Calu3 (cell line): ENCODE results near the gene TGM1. TPM values are rescaled to one million over a fixed set of nuclear protein-coding genes. Genes with fewer than 3 reads are reported as not detected.
A peak's percentile ranks its signal among the peaks of the same experiment; 100 is the strongest.

Experiments used
- BruUV-seq: library from RNA; stranded (reverse); fragments of 400-500 nt; replicated peaks from 2 replicates; lab custom pipeline; 2021; lab: Mats Ljungman, UMichigan
- CTCF ChIA-PET: fragments of 300-600 bp; sonication (Branson Sonifier 250); formaldehyde crosslinking; loops from one replicate; lab custom pipeline; 2022; ENCODE audit warnings: antibody characterized with exemption; lab: Charles Lee
- DNase-seq: peaks from one replicate; pipeline ENCODE4 v3.0.0; 2022
- H3K27ac Mint-ChIP-seq: one replicate; pipeline ENCODE4 v1.8.0; 2022; ENCODE audit warnings: mixed read lengths; ENCODE audit not compliant: unreplicated experiment
- H3K27me3 Mint-ChIP-seq: one replicate; pipeline ENCODE4 v1.8.0; 2022; ENCODE audit warnings: mixed read lengths; ENCODE audit not compliant: unreplicated experiment
- H3K36me3 Mint-ChIP-seq: one replicate; pipeline ENCODE4 v1.8.0; 2022; ENCODE audit warnings: mild to moderate bottlenecking, moderate library complexity, mixed read lengths; ENCODE audit not compliant: insufficient read depth, unreplicated experiment
- H3K4me1 Mint-ChIP-seq: one replicate; pipeline ENCODE4 v1.8.0; 2022; ENCODE audit warnings: mild to moderate bottlenecking, low read depth, mixed read lengths; ENCODE audit not compliant: unreplicated experiment
- H3K4me3 Mint-ChIP-seq: one replicate; pipeline ENCODE4 v1.8.0; 2022; ENCODE audit warnings: mild to moderate bottlenecking, low read depth, moderate library complexity, mixed read lengths; ENCODE audit not compliant: unreplicated experiment
- H3K9me3 Mint-ChIP-seq: one replicate; pipeline ENCODE4 v1.8.0; 2022; ENCODE audit warnings: low read depth, mixed read lengths; ENCODE audit not compliant: unreplicated experiment
- CTCF ChIP-seq: fragments of 200-600 bp; IDR thresholded peaks from one replicate; pipeline ENCODE4 v1.8.0; 2022; ENCODE audit warnings: antibody characterized with exemption; ENCODE audit not compliant: unreplicated experiment
- intact Hi-C: fragments of 100-400 bp; cut with micrococcal nuclease; formaldehyde crosslinking; loops from one replicate; pipeline ENCODE4 v1.10.0; 2022; ENCODE audit not compliant: unreplicated experiment
- total RNA-seq: library from RNA; stranded (reverse); gene quantifications from 2 replicates; pipeline ENCODE4 v1.2.3, GENCODE V29; 2022

TGM1 gene
- total RNA-seq, 1 experiment from 2014 or later: 4.5 TPM

GRCh38 chr14:24278424-24278823, 15.4 kb upstream of the TGM1 start:
- Mint-ChIP-seq H3K4me1 (peaks cover 29% of the 10 kb centered on the region), H3K4me3 (no peak overlapping the region), H3K27ac (no peak overlapping the region), H3K9me3 (no peaks in the 10 kb centered on the region), H3K36me3 (peaks cover 5% of the 10 kb centered on the region), H3K27me3 (no peaks in the 10 kb centered on the region)
- intact Hi-C loops: loop anchor here (2.0 kb wide), 1 partner anchor 18 kb away; no protein-coding TSS in a partner anchor
- CTCF ChIA-PET: no interaction called here
- no peak for TF ChIP-seq CTCF
- BruUV-seq: no TSS peak
- DNase-seq: no peak

GRCh38 chr14:24277606-24278321, 14.8 kb upstream of the TGM1 start:
- Mint-ChIP-seq H3K9me3 (no peaks in the 10 kb centered on the region), H3K4me3 (no peak overlapping the region), H3K27ac (no peak overlapping the region), H3K27me3 (no peaks in the 10 kb centered on the region), H3K4me1 (peaks cover 36% of the 10 kb centered on the region), H3K36me3 (peaks cover 5% of the 10 kb centered on the region)
- intact Hi-C loops: loop anchor here (2.0 kb wide), 1 partner anchor 19 kb away; no protein-coding TSS in a partner anchor
- CTCF ChIA-PET: interaction anchor here (0.6 kb wide), 1 partner anchor 12 kb away, joined by 3 read pairs; no protein-coding TSS in a partner anchor
- BruUV-seq: no TSS peak
- DNase-seq: no peak
- TF ChIP-seq CTCF: no peak

- no peak for DNase-seq
- Mint-ChIP-seq H3K9me3 (no peaks in the 10 kb centered on the region), H3K36me3 (peaks cover 8% of the 10 kb centered on the region), H3K4me3 (no peak overlapping the region), H3K27me3 (no peaks in the 10 kb centered on the region), H3K27ac (no peak overlapping the region), H3K4me1 (peaks cover 43% of the 10 kb centered on the region)
- TF ChIP-seq CTCF: no peak
- intact Hi-C loops: no loop called here
- CTCF ChIA-PET: no interaction called here
- no TSS peak for BruUV-seq
These were observed 14.1 kb upstream of the TGM1 start for GRCh38 chr14:24277071-24277470.

- no peak for TF ChIP-seq CTCF
- BruUV-seq: no TSS peak
- intact Hi-C loops: no loop called here
These were observed 11.1 kb upstream of the TGM1 start for GRCh38 chr14:24274101-24274543.

More at GRCh38 chr14:24274101-24274543, 11.1 kb upstream of the TGM1 start:
- peak; percentile 13 for DNase-seq
- no peaks in the 10 kb centered on the region for H3K27me3 Mint-ChIP-seq
- H3K4me1 Mint-ChIP-seq: peaks cover 44% of the 10 kb centered on the region
- H3K9me3 Mint-ChIP-seq: no peaks in the 10 kb centered on the region
- peaks cover 26% of the 10 kb centered on the region for H3K36me3 Mint-ChIP-seq
- CTCF ChIA-PET: interaction anchor here (1.7 kb wide), 1 partner anchor 23 kb away, joined by 9 read pairs; no protein-coding TSS in a partner anchor
- no peak overlapping the region for H3K4me3 Mint-ChIP-seq
- peak overlapping the region; percentile 56 for H3K27ac Mint-ChIP-seq
